Stimulated activated CD8-positive, alpha-beta memory T cell treated with anti-CD3 and anti-CD28 coated beads, Interleukin-7, amount 100 ng/mL, for 1 hour (primary cell): Measurements from ENCODE around the gene EYA4.

Source experiments
- DNase-seq, 2 donors: peaks; one replicate each; pipeline ENCODE4 v3.0.0-alpha.2; 2020; ENCODE audit warnings: low read depth in 2 of 2

Gene EYA4

GRCh38 chr6:133289733-133290306 lies 48.7 kb downstream of the EYA4 start:
- DNase-seq = no peak

GRCh38 chr6:133290930-133291329 lies 49.8 kb downstream of the EYA4 start:
- DNase-seq = no peak

DNA sequence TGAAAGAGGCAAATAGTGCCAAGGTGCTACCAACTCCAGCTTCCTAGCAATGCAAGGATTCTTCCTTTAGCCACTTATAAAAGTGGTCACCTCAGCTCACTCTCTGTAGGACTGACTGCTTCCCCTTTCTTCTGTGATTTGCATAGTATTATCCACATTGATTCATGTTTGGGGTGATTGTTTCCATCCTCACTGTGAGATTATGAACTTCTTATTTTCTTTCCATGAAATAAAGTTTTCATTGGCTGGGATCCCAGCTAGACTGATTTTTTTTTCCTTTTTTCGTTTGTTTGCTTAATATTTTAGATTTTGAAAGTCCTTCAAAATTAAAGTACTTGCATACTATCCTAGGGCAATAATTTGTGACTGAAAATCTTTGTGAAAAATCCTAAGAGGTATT lies 50.5 kb downstream of the EYA4 start:
- DNase-seq = no peak

DNA sequence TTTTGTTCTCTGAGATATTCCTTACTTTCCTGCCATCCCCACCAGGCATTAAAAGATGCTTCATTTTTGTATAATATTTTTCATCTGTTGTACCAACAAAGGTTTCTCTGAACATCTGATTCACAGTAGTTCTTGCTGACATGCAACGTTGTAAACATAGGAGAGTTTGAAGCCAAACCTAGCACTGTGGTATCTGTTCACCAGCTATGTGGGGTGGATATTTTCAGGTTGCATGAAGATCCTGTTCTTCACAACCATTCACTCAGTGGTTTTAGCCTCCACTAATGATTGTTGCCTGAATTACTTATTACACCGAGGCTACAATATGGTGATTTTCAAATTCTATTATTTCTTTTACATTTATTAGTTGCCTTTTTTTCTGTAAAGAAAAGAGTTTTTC lies 56.5 kb downstream of the EYA4 start:
- DNase-seq = no peak

DNA sequence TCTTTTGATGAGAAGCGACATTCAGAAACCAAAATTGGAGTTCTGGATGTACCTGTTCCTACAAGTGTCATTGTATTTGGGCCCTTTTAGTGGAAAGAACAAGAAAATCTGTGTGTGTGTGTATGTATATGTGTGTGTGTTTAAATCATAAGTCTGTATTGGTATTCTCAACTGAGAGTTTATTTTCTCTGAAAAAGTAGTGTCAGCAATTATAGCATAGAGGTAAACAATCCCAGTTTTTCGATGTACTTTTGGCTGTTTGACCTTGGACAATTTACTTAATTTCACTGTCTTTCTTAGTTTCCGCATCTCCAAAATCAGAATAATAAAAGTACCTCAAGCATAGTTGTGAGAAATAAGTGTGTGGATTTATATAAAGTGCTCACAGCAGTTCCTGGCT lies 57.2 kb downstream of the EYA4 start:
- no peak for DNase-seq

DNA sequence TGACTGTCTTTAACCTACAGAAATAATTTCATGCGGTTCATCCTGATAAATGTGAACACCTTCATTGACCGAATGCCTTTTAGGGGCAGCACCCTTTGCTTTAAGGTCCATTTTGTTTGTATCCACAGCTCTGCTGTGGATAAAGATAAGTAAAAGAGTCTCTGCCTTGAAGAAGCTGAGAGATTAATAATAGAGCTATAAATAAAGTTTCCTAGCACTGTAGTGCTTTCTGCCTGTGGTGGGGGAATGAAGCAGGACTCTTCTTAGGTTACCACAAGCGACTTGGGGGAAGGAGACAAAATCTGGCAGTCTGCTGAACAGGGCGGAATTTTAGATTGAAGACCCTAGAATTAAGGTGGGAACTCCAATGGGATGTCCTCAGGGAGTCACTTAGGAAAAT lies 57.6 kb downstream of the EYA4 start:
- DNase-seq = no peak

- no peak for DNase-seq
Observed at GRCh38 chr6:133300896-133301295, 59.7 kb downstream of the EYA4 start.

DNA sequence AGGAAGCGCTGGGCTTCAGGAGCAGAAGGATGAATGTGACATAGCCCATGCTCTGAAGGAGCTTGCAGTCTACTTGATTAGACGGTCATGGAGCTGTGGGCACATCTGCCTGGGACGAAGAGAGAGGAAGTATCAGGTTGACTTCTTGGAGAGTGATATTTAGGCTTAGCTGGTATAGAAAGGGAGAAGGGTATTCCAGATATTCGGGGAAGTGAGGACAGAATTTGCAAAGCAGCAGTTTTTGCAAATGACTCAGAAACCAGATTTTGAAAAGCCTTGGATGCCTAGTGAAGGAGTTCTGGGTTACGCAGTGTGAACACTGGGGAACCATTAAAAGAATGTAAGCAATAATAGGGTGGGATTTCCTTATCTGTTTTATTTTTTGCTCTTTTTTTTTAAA lies 60.7 kb downstream of the EYA4 start:
- DNase-seq = no peak

DNA sequence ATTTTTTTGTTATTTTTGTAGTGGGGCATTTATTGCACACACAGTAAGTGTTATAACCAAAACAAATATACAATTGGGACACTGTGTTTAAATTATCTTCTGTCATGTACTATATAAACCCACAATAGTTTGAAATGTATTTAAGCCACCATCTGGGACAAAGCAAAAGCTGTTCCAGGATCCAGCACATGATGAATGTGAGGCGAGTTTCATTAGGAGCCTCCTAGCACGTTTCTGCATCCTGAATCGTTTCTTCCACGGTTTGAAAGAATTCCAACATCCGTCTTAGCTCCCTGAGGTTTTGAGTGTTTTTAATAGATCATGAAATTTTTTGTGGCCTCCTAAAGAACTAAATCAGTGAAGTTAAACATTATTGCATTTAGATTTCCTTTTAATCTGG lies 65.8 kb downstream of the EYA4 start:
- DNase-seq = no peak

DNA sequence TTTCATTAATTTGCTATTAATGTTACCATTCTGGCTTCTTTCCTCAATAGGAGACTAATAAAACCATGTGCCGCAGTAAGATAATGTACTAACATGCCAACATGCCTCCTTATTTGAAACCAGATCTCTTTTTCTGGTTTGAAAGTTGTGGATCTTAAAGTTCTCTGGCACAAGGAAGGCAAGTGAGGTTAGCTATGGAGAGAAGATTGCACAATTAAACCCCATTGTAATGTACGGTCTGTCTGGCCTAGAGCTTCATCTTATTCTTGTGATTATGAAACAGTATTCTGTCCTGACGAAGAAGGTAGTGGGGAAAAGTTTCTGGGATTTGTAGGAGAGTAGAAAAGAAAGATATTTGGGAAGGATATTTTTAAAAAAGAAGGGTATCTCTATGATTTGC lies 68.4 kb downstream of the EYA4 start:
- no peak for DNase-seq

GRCh38 chr6:133312006-133312405 lies 70.8 kb downstream of the EYA4 start:
- no peak for DNase-seq

GRCh38 chr6:133313068-133313467 lies 71.9 kb downstream of the EYA4 start:
- DNase-seq = no peak

DNA sequence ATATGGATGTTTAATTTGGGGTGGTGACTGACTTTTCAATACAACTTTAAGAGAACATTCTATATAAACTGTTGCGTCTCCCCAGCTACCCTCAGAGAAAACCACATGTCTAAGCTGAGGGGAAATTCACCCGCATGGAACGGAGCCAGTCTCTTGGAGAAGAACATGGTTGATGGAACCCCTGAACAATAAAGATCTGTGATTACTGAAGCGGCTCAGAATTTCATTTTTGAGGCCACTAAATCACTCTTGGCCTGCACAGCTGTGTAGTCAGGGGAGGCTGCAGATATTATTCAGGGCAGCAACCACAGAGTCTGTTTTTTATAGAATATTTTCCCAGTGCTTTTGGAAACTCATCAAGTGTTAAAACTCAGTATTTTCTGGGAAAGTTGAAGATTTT lies 73.8 kb downstream of the EYA4 start:
- no peak for DNase-seq

DNA sequence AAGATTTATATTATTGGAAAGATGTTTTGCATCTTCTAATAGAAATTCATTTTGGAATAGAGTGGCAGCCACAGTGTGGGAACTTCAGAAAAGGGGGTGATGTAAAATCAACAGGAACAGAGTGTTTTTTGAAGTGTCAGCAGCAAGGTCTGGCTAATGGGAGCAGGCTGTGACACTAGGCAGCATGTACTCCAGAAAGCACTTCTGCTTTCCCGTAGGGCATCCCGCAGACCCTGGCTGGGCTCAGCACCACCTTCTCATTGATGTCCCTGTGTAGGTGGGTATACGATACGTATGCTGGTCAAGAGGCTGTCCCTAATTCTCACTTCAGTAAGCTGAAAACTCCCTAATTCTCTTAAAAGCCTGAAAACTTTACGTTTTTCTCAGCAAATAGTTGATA lies 74.7 kb downstream of the EYA4 start:
- no peak for DNase-seq

DNA sequence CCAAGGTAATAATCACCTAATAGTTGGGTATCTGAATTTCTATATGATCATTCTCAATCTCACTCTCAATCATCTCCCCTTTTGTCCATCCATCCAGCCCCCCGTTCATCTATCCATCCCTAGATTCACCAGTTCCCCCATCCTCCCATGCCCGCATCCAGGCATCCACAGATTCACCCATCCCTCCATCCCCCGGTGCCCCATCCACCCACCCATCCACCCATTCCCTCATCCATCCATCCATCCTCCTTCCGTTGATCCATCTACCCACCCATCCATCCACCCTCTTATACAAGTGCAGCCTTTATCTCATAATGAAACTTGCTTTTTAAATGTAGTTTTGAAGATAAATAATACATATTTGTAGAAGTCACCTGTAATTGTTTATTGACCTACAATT lies 76.5 kb downstream of the EYA4 start:
- DNase-seq = no peak

DNA sequence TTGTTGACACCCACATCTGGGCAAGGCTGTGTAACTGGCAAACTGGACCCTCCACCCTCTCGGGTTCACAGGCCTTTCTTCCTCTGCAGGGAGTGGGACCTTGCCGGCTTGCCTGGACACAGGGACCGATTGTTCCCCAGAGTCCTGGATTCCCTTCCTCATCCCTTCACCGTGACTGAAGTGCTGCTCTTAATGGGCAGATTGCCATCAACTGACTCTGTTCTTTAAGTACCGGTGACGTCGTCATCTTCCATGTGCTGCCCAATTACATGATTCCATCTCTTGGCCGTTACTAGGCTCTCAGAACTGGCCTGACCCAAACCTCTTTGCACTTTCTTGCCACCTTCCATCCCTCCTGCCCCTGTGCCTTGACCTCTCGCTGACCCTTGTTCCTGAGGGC lies 85.4 kb downstream of the EYA4 start:
- no peak for DNase-seq

- DNase-seq = no peak
Observed at GRCh38 chr6:133333852-133334251, 92.7 kb downstream of the EYA4 start.

- DNase-seq = no peak
Observed at GRCh38 chr6:133337308-133337707, 96.2 kb downstream of the EYA4 start.

DNA sequence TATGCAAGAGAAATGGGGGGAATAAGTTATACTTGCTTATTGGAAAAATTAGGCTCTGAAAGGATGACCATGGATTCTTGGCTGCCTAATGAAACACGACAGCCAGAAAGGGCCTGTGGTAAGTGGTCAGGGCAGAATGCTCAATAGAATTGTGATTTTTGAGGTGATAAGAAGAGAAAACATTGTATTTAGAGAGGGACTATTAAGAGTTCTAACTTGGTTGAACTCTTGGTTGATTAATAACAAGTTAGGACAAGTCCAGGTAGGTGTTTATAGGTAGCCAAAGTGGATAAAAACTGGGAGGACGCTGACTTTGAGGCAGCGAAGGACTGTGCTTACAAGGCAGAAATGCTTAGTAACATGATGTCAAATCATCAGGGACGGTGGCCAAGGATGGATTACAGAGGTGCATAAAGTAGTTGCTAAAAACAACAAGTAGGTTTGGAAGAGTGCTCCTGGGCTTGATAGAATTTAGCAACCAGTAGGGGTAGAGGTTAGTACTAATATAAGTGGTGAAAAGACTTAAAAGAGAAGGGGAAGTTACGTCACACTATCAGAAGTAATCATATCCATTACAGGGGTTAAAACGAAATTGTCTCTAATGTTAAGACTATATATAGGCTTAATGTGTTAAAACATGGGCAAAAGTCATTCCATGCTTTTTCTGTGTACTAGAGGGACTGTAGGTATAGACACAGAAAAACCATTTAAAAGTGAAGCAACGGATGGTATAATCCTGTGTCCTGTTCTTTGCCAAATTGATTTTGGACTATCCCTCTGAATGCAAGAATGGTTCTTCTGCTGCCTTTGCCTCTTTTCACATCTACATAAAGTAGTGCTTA lies 98.6 kb downstream of the EYA4 start:
- DNase-seq = no peak

DNA sequence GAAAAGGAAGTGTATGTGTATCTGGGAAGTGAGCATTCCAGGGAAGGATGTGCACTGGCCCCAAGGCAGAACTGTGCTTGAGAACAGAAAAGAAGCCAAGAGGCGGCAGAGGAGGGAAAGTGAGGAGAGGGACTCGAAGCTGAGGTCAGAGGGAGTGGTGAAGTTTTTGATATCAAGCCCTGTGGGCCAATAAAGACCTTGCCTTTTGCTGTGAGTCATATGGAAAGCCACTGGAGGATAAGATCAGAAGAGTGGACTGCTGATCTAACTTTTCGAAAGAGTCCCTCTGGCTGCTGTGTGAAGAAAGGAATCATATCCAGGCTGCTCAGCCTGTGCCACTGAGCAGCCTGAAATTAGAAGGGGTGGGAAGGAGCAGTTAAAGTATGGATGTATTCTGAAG lies 99.4 kb downstream of the EYA4 start:
- no peak for DNase-seq

DNA sequence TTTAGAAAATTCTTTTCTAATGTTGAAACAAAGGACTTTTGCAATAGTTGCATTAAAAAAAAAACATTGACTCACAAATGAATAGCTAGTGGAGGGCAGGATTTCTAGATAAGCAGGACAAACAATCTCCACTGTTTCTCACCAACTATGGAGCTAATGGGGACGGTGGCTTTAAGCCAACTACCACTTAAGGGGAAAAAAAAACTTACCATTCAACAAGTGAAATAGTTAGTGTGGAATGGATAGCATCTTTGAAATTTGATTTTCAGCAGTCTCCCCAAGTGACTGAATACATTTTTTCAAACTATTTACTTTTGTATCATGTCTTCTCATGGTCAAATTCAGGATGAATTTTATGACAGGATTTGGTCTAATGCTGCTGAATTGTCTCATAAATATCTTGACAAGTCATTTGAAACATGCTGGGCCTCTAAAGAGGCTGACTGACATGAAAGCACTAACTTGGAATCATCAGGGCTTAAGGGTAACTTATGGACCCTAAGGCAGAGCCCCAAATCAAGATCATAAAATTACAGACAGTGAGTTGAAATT lies 100.5 kb downstream of the EYA4 start:
- DNase-seq = no peak

GRCh38 chr6:133343220-133343619 lies 102.1 kb downstream of the EYA4 start:
- DNase-seq = no peak

- no peak for DNase-seq
Observed at GRCh38 chr6:133348846-133349245, 107.7 kb downstream of the EYA4 start.
